ENCODE data around the gene MBOAT1.
"Not testable (repeated sequence)": the region's sequence is repeated elsewhere in the genome, so short reads cannot be mapped to it uniquely, and the experiment has no call there.

Gene MBOAT1

DNA sequence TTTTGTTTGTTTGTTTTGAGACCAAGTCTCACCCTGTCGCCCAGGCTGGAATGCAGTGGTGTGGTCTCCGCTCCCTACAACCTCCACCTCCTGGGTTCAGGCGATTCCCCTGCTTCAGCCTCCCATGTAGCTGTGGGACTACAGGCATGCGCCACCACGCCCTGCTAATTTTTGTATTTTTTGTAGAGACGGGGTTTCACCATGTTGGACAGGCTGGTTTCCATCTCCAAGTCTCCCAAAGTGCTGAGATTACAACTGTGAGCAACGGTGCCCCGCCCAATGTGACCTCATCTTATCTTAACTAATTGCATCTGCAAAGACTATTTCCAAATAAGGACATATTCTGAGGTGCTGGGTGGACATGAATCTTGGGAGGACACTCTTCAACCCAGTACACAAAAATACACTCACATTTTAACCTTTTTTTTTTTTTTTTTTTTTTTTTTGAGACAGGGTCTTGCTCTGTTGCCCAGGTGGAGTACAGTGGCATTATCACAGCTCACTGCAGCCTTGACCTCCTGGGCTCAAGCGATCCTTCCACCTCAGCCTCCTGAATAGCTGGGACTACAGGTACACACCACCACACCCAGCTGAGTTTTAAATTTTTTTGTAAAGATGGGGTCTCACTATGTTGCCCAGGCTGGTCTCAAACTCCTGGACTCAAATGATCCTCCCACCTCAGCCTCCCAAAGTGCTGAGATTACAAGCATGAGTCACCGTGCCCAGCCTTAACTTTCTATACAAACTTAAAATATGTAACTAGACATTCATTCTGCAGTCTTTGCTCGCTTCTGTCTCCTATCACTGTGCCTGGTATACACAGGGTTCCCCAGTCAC, 72.9 kb downstream of the MBOAT1 start:
- DNase-seq (ENCODE audit: low read depth in 2 of 2, low spot score in 1 of 2), result not testable (repeated sequence)

DNA sequence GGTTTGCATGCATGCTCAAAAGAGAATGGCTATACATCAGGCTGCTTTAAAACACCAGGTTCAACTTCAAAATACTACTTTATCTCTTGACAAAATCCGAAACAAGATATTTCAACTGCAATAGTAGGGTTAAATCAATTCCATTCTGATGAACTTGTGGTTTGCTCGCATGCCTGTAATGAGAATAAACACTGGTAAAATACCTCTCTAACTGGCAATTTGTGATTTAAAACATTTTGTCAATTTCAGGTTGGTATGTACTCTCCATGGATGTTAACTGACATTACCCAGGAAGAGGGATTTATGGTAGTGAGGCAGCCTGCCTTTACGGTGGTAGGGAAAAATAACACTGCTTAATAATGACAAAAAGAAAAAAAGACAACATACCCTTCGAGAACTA, 74.4 kb downstream of the MBOAT1 start:
- DNase-seq (ENCODE audit: low read depth in 2 of 2, low spot score in 1 of 2), result no peak

DNA sequence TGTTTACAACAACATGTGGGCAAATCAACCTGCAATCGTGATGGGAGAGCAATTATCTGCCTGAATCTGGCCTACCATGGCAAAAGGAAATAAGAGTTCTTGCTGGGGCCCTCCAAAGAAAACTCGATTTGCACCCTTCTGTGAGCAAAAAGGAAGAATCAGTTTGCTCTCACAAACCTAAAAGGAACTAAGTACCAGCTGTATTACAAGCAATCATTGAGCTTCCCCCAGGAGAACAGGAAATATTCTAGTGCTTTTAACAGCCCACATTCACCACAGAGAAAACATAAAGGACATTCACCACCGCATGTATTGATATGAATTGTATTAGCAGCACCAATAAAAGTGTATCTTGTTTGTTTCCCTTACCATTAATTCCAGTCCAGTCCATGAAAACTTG, 75.0 kb downstream of the MBOAT1 start:
- DNase-seq (ENCODE audit: low read depth in 2 of 2, low spot score in 1 of 2), result no peak

DNA sequence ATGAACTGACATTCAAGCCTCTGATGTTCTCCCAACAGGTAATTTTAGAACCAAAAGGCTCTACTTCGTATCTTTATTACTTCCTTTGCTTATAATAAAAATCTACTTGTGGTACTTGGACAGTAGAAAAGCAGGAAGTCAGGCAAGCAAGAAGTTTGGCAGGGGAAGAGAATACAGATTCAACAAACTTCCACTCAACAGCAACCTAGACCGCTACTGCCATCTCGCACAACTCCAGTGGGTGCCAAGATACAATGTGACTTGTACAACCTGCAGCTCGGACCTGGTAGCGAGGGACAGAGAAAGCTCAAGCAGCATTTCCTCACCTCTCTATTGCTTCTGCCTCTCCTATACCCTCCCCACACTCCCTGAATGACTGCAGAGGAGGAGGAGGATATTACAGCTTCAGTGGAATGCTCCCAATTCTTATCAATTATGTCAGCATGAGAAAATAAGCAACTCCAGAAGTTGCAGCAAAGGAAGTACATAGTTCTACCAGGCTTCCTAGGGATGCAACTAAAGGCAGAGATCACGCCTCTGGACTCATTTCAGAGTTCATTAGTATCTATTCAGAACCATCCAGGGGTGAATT, 76.5 kb downstream of the MBOAT1 start:
- no peak for DNase-seq (ENCODE audit: low read depth in 2 of 2, low spot score in 1 of 2)

DNA sequence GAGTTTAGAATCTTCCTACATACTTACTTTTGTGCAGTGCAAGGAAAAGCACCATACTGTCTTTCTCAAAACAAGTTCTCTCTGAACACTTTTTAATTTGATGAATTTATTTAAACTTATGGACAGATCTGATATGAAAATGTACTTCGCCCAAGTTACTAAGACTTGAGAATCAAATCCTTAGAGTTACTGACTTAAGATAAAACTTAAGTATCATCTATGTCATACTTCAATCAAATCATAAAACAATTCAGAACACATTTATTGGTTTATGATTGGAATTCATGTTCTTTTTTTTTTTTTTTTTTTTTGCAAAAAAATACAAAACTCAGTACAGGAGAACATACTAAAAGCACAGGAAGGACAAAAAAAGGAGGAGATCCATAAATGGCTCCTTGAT, 77.7 kb downstream of the MBOAT1 start:
- no peak for DNase-seq (ENCODE audit: low read depth in 2 of 2, low spot score in 1 of 2)

DNA sequence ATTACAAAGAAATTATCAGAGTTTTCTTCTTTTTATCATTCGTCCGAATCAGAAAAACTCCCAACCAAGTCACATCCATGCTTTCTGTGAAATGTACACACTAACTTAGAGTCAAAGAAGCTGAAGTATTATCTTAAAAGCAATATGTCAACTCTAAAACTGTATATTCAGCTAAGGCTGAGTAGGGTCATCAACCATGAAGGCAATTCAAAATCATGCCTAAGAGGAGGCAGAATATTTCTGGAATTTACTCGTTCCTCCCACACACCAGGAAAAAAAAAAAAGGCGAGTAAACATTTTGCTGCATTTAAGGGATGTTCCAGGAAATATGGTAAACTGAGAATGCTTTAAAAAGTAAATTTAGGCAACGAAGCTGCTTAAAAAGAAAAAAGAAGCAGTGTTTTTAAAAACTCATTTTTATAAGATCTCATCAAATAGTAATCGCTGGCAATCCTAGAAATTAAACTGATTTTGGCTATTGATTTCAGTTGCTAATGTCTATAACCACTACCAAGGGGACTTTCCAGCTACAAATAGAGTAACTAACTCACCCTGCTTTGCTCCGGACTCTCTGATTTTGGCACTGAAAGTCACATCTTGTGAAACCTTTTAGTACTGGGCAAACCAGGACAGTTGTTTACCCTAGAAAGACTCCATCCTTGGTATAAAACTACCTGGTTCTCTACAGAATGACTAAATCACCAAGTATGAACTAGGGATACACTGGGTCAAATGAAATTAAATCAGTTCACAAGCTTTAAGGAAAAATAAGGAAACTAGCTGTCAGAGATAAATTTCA, 82.8 kb downstream of the MBOAT1 start:
- DNase-seq (ENCODE audit: low read depth in 2 of 2, low spot score in 1 of 2), result no peak

DNA sequence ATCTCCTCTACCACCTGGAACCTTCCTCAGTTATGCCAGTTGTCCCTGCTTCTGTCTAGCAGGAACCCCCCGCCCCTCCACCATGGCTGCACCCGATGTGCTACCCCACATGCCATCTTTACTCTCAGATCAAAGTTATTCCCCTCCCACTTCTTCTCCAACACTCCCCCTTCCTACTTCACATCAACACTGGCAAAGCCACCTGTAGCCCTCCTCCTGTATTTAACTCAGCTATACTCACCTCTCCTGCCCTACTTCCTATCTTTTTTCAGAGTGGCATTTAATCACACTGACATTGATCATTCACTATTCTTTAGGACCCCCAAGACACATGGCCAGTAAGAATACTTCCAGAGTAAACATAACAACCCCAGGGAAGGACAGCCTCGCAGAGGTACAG, 84.3 kb downstream of the MBOAT1 start:
- DNase-seq (ENCODE audit: low read depth in 2 of 2, low spot score in 1 of 2), result no peak

DNA sequence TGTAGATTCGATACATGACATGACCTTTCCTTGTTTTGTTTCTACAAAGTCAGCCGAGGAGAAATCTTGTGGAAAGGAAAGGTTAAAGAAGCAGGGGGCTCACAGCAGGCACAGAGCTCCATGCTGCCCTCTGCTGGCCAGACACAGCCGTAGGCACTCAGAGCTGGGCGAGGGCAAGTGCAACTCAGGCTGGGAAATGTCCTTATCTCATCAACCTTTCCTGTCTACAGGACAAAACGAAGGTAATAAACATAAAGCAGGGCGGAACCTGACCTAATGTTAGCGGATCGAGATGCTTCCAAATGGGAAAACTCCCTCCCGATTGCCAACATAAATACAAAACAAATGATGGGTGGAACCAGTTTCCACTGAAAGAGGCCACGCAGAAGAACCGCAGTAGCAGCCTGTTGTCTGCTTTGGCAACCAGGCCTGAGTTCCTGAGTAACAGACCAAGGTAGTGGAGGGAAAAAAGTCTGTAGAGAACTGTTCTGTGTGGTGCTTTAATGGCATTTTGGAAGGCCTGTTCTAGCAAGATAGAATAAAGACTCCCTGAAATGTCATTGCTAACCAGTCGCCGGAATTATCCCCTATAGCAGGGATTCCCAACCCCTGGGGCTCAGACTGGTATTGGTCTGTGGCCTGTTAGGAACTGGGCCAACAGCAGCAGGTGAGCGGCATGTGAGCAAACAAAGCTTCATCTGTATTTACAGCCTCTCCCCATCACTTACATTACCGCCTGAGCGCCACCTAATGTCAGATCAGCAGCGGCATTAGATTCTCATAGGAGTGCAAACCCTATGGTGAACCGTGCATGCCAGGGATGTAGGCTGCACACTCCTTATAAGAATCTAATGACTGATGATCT, 85.2 kb downstream of the MBOAT1 start:
- peak; percentile 18 to 51 for DNase-seq (ENCODE audit: low read depth in 2 of 2, low spot score in 1 of 2)

DNA sequence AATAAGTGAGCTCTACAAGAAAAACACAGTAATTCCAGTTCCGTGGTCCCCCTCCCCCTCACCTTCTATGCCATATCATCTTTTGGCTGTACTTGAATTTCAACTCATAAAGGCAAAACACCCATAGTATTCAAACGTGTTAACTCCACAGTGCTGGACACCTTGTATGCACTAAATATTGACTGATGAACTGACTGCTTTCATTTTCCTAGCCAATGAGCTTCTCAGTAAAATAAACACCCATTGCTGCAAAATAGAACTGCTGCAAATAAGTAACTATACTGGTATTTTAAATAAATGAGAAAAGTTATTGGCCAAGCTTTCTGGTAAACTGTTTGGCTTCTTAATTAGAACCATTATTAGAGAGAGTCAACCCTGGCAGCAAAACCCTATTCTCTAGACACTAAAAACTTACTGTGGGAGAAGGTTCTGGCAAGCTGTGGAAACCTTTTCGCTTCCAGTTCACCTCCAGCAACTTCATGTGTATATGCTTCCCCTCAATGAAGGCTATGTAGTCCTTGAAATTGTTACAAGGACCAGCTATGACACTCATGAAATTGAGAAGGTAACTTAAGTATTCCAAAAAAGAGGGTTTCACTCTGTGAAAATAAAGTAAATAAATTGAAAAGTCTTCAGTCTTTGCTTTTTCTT, 86.0 kb downstream of the MBOAT1 start:
- DNase-seq (ENCODE audit: low read depth in 2 of 2, low spot score in 1 of 2), result no peak

DNA sequence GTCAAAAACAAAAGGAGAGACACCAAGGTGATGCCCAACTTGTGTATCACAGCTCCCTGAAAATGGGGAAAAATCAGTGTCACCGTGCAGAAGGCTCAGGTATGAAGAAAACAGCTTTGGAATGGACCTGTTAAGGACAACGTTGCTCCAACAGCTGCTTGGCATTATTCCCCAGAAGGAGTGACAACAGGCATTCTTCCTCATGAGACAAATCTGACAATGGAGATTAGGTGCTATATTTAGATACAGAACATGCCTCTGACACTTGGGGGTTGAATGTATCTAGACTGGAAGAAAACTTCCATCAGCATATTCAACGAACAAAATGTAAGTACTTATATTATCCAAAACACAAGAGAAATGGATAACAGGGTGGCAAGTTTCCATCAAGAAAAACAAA, 87.7 kb downstream of the MBOAT1 start:
- no peak for DNase-seq (ENCODE audit: low read depth in 2 of 2, low spot score in 1 of 2)

DNA sequence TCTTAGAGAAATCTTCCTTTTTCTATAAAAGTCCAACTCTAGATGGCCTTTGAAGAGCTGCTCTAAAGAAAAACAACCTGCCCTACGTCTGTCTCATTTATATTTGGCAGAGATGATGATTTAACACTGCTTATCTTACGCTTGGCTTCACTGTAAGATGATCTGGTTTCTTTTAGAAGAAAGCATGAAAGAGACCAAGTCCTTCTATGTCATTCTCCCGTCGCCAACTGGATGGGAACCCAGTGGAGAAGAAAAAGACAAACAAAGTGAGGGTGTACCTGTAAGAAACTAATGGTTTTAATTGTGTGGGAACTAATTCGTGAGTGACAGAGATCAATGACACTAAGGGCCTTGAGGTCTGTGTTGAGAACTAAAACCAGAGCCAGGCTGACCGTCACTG, 92.8 kb downstream of the MBOAT1 start:
- DNase-seq (ENCODE audit: low read depth in 2 of 2, low spot score in 1 of 2), result no peak

DNA sequence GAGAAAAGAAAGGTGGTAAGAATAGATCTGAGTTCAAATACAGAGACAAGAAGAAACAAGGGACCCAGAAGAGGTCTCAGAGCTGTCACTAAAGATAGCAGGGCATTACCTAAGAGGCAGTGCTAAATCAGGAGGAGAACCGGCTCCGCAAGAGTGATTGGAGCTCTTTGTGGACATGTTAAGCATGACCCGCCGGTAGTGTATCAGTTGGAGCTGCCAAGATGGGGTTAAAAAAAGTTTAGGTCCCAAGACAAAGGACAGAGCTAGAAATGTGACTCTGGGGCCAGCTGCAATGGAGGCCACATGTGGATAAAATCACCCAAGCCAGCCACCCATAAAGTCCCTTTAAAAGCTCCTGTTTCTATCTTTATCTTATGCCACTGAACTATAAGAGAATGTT, 93.4 kb downstream of the MBOAT1 start:
- no peak for DNase-seq (ENCODE audit: low read depth in 2 of 2, low spot score in 1 of 2)

DNA sequence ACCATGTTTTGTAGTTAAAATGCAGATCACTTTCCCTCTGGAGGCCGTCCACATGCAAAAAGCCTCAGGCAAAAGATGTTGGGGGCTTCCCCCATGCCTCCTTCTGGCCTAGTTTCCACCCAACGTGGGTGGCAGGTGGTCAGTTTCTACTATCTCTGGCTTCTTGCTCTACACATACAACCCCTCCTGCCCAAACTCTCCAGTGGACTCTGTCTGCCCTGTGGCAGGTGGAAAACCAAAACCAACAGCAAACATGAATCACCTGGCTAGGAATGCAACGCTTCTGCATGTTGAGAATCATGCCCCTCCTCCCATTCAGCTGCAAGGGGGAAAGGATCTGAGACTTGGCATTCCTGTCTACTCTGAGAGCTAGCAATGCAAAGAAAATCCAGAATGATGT, 94.8 kb downstream of the MBOAT1 start:
- DNase-seq (ENCODE audit: low read depth in 2 of 2, low spot score in 1 of 2), result no peak

DNA sequence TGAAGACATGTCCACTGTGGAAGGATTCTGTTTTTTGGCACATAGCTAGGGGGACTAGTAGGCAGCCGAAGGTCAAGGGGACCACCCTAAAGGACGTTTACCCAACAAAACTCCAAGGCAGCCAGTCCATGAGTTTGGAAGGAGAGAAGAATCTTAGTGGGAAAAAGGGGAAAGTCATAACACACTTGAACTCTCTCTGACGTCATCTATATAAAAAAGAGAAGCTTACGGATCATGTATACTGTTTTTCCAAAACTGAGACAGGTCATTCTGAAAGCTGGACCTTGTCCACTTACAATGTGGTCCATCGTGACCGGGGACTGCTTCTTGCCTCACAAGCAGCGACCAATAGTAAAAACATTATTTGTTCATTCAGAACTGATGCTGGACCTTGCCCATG, 95.5 kb downstream of the MBOAT1 start:
- DNase-seq (ENCODE audit: low read depth in 2 of 2, low spot score in 1 of 2), result no peak

DNA sequence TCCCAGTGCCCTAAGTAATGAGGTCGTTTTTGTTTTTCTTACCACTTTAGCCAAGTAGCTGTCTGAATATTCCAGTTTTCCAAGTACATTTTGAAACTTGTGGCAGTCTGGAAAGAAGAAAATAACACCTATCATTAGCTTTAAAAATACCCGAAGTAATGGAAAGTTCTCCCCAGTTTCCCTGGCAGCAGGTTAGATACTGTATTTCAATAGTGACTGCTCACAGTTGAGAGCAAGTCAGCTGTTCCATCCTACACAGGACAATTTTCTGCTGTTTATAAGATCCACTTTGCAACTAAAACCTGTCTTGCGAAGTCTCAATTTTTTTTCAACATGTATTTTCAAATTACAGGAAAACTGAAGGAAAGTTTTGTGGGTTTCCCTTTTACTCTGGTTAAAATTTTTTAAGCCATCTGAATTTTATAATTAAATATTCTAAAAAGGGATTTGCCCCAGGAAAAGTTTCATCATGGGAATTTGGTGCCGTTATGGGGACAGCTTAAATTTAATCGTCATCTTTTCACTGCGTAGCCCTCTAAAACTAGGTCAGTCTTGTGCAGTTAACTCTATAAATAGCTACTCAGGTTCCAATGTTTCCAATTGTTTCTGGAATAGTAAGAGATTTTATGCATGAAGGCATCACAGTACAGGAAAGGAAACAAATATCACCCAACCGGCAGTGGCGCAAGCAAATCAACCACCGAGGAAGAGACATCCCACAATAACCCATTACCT, 96.9 kb downstream of the MBOAT1 start:
- DNase-seq (ENCODE audit: low read depth in 2 of 2, low spot score in 1 of 2), result no peak

DNA sequence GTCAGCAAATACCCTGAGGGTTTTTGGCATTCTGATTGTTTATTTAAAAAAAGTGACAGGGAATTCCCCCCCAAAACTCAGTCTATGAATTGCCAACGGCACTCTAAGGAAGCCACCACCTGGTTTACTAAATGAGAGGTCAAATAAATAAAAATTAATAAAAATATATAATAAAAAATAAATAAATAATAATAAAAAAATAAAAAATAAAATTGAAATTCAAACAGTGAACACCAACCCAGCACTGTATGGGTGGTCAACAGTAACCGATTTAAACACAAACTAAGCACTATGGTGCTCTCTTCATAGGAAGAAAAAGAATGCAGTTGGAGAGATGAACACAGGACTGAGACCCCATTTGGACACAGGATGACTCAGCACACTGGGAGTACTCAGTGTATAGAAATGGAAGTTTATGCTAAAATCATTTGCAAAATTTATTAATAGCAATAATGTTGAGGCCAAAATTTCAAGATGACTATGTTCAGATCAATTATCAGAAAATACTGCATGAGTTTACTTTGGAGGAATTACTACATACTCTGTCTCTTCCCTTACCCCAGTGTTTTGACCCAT, 98.5 kb downstream of the MBOAT1 start:
- no peak for DNase-seq (ENCODE audit: low read depth in 2 of 2, low spot score in 1 of 2)

DNA sequence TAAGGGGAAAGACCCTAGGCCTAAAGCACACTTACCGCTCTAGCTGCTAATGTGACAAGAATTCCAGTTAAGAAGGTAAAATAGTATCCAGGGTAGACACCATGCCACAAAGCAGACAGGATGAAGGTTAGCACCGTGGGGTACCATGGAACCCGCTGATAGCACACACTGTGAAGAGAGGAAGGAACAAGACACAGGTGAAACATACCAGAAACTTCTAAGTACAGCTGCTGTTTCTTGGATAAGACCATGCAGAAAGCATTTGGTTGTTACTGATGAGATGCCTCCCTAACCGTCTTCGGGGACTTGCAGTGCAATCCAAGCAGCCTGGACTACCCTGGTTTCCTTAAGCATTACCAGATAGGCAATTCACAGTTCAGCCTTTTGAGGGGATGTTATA, 99.4 kb downstream of the MBOAT1 start:
- no peak for DNase-seq (ENCODE audit: low read depth in 2 of 2, low spot score in 1 of 2)

DNA sequence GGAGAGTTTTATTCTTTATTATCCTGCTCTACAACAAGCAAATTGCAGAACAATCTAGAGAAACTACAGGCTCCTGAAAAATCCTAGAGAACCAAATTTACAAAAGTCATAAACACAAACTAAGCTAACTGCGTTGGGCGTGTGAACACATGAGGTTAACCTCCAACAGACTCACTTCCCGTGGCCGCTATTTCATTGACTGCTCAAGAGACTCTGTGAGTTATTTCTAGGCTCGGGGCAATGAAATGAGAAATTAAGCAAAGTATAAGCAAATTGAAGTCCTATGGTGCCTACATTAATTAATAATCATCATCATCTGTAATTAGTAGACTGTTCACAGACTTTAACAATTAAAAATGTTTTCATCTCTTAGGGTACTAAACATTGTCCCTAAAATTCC, 100.0 kb downstream of the MBOAT1 start:
- DNase-seq (ENCODE audit: low read depth in 2 of 2, low spot score in 1 of 2), result no peak

DNA sequence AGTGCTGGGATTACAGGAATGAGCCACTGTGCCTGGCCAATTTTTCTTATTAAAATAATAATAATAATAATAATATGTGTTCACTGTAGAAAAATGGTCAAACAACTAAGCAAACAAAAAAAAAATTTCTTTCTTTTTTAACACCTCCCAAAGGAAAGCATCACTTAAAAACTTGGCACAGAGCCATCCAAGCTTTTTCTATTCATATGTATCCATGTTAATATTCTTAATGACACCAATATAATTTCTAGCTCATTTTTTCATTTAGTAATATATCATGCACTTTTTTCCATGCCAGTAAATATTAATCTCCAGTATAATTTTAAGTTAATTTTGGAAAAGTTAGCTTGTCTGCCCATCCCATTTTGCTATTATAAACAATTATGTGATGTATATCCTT, 101.8 kb downstream of the MBOAT1 start:
- DNase-seq (ENCODE audit: low read depth in 2 of 2, low spot score in 1 of 2), result no peak

DNA sequence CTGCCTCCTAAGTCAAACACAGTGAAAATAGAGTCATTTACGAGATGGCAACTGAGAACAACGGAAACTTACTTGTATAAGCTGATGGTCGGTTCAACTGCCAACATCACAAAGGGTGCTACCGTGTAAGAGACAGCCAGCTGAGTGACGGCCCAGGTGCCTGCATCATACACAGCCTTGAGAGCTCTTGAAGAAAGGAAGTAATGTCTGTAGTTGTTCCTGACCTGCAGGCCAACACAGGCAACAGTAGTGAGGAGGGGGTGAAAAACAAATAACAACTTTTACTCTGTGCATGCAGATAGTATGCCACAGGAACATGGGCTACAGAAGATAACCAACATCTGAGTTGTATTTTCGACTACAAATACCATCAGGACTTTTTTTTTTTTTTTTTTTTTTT, 102.7 kb downstream of the MBOAT1 start:
- DNase-seq (ENCODE audit: low read depth in 2 of 2, low spot score in 1 of 2), result no peak

Measured in stimulated activated CD8-positive, alpha-beta memory T cell treated with anti-CD3 and anti-CD28 coated beads, Interleukin-4, amount 100 ng/mL, for 1 hour (primary cell).